ENCODE data around the gene PRDM16. TPM values are rescaled to one million over a fixed set of nuclear protein-coding genes. Genes with fewer than 3 reads are reported as not detected.

Gene PRDM16
- polyA plus RNA-seq, 2 of the 4 experiments (the other 2 are of a cell fraction), result 0.03 to 0.35 TPM

DNA sequence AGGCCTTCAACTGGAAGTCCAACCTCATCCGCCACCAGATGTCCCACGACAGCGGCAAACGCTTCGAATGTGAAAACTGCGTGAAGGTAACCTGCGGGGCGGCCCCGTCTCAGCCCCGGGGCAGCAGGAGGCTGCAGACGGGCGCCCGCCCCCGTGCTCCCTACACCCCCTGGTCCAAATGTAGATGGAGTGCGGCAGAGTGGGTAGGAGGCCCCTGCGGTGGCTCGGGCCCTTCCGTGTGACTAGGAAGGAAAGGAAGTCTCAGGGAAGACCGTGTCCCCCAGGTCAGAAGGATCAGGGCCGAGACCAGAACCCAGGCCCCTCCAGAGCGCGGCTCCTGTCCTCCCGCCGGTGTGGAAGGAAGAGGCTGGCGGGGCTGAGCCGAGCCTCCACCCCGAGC, 335.8 kb downstream of the PRDM16 start:
- no peak overlapping the region for H3K4me3 ChIP-seq
- WGBS (ENCODE audit: missing lambda C conversion rate), result 47% methylated on average over 2 of the region's 27 CpGs
- POLR2A ChIA-PET, result no interaction called here
- ATAC-seq (no peak), DNase-seq (ENCODE audit: low read depth in 1 of 2, low spot score in 1 of 2) (no peak), FAIRE-seq (no peak)
- TF ChIP-seq CHD2 (IDR thresholded peaks at IDR 0.05; ENCODE audit: low read length, partially characterized antibody) (no peak), KDM5A (IDR thresholded peaks at IDR 0.05) (no peak), RNF2 (IDR thresholded peaks at IDR 0.05; ENCODE audit: borderline replicate concordance, low read depth) (no peak), SMC3 (IDR thresholded peaks at IDR 0.05) (no peak), RAD21 (conservative IDR thresholded peaks at IDR 0.05 in 1 of 2, IDR thresholded peaks at IDR 0.05 in 1 of 2) (no peak), NPAS2 (CRISPR knock-in tag; IDR thresholded peaks at IDR 0.05; ENCODE audit: borderline replicate concordance) (no peak), EHMT2 (IDR thresholded peaks at IDR 0.05; ENCODE audit: low read depth) (no peak), MAFK (IDR thresholded peaks at IDR 0.05; ENCODE audit: partially characterized antibody) (no peak), POLR2A (IDR thresholded peaks at IDR 0.05; ENCODE audit: low read length) (no peak)
- TF ChIP-seq, protein P1, sequence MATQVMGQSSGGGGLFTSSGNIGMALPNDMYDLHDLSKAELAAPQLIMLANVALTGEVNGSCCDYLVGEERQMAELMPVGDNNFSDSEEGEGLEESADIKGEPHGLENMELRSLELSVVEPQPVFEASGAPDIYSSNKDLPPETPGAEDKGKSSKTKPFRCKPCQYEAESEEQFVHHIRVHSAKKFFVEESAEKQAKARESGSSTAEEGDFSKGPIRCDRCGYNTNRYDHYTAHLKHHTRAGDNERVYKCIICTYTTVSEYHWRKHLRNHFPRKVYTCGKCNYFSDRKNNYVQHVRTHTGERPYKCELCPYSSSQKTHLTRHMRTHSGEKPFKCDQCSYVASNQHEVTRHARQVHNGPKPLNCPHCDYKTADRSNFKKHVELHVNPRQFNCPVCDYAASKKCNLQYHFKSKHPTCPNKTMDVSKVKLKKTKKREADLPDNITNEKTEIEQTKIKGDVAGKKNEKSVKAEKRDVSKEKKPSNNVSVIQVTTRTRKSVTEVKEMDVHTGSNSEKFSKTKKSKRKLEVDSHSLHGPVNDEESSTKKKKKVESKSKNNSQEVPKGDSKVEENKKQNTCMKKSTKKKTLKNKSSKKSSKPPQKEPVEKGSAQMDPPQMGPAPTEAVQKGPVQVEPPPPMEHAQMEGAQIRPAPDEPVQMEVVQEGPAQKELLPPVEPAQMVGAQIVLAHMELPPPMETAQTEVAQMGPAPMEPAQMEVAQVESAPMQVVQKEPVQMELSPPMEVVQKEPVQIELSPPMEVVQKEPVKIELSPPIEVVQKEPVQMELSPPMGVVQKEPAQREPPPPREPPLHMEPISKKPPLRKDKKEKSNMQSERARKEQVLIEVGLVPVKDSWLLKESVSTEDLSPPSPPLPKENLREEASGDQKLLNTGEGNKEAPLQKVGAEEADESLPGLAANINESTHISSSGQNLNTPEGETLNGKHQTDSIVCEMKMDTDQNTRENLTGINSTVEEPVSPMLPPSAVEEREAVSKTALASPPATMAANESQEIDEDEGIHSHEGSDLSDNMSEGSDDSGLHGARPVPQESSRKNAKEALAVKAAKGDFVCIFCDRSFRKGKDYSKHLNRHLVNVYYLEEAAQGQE (IDR thresholded peaks at IDR 0.05), result no peak
- TF ChIP-seq, protein P2, sequence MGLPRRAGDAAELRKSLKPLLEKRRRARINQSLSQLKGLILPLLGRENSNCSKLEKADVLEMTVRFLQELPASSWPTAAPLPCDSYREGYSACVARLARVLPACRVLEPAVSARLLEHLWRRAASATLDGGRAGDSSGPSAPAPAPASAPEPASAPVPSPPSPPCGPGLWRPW (IDR thresholded peaks at IDR 0.05), result no peak
- TF ChIP-seq, protein P3, sequence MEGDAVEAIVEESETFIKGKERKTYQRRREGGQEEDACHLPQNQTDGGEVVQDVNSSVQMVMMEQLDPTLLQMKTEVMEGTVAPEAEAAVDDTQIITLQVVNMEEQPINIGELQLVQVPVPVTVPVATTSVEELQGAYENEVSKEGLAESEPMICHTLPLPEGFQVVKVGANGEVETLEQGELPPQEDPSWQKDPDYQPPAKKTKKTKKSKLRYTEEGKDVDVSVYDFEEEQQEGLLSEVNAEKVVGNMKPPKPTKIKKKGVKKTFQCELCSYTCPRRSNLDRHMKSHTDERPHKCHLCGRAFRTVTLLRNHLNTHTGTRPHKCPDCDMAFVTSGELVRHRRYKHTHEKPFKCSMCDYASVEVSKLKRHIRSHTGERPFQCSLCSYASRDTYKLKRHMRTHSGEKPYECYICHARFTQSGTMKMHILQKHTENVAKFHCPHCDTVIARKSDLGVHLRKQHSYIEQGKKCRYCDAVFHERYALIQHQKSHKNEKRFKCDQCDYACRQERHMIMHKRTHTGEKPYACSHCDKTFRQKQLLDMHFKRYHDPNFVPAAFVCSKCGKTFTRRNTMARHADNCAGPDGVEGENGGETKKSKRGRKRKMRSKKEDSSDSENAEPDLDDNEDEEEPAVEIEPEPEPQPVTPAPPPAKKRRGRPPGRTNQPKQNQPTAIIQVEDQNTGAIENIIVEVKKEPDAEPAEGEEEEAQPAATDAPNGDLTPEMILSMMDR (IDR thresholded peaks at IDR 0.05), result no peak
- TF ChIP-seq, protein P4, sequence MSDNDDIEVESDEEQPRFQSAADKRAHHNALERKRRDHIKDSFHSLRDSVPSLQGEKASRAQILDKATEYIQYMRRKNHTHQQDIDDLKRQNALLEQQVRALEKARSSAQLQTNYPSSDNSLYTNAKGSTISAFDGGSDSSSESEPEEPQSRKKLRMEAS (IDR thresholded peaks at IDR 0.05), result no peak
- no peak overlapping the region for H3K4me2 ChIP-seq
- no peak overlapping the region for H3K27ac ChIP-seq
- no peaks in the 10 kb centered on the region for H3K4me1 ChIP-seq
- CTCF ChIA-PET, result no interaction called here
- H3K9me3 ChIP-seq, result no peaks in the 10 kb centered on the region

DNA sequence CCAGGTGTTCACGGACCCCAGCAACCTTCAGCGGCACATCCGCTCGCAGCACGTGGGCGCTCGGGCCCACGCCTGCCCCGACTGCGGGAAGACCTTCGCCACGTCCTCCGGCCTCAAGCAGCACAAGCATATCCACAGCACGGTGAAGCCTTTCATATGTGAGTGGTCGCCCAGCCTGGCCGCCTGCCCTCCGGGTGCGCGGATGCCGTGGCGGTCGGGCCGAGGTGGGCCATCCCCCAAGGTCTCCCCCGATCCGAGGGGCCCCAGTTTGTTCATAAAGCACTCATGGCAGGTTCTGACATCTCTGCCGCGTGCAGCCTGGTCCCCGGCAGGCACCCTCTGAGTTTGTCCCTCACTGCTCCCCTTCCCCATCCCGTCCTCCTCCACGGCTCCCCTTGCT, 336.5 kb downstream of the PRDM16 start:
- POLR2A ChIA-PET, result no interaction called here
- Histone ChIP-seq H3K9me3 (no peaks in the 10 kb centered on the region), H3K4me3 (no peak overlapping the region), H3K4me2 (no peak overlapping the region), H3K4me1 (no peaks in the 10 kb centered on the region), H3K27ac (no peak overlapping the region)
- CTCF ChIA-PET, result interaction anchor here (0.6 kb wide), 1 partner anchor 20 kb away, joined by 3 read pairs; no protein-coding TSS in a partner anchor
- 74% methylated on average over 23 of the region's 30 CpGs for WGBS (ENCODE audit: missing lambda C conversion rate)
- TF ChIP-seq GATA3 (IDR thresholded peaks at IDR 0.05; ENCODE audit: borderline replicate concordance) (no peak), JUNB (IDR thresholded peaks at IDR 0.05) (no peak), BHLHE40 (IDR thresholded peaks at IDR 0.05; ENCODE audit: low read depth, low read length) (no peak), HDAC2 (IDR thresholded peaks at IDR 0.05) (no peak)
- no peak for FAIRE-seq
- no peak for DNase-seq (ENCODE audit: low read depth in 1 of 2, low spot score in 1 of 2)
- ATAC-seq, result no peak

All from A549 (cell line).